ENCODE results near the gene KIAA0232.
"Not testable (repeated sequence)": the region's sequence is repeated elsewhere in the genome, so short reads cannot be mapped to it uniquely, and the experiment has no call there.

Gene KIAA0232

DNA sequence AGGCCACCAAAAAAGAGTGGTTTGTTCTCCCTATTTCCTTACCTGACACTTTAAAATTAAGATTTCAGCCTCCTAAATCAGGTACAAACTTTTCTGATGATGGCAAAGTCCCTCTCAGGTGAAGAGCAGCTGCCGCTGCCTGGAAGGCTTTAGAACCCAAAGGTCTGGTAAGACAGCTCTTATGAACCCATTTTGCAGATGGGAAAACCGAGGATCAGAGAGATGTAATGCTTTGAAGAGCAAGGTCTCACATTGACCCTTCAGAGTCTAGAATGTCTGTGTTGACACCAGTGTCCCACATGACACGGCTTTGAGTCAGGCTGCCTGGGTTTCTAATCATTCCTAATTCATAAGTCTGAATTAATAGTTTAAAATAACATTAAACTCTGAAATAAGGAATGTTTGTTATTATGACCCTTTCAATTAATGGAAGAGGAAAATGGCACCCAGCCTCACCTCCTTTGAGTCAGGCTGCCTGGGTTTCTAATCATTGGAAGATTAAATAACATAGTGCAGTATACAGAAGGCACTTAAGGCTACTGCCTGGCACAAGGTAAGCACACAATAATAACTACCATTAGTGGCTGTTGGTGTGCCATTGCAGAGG is 27.9 kb upstream of the KIAA0232 start:
- no peak for DNase-seq (ENCODE audit: low read depth)

DNA sequence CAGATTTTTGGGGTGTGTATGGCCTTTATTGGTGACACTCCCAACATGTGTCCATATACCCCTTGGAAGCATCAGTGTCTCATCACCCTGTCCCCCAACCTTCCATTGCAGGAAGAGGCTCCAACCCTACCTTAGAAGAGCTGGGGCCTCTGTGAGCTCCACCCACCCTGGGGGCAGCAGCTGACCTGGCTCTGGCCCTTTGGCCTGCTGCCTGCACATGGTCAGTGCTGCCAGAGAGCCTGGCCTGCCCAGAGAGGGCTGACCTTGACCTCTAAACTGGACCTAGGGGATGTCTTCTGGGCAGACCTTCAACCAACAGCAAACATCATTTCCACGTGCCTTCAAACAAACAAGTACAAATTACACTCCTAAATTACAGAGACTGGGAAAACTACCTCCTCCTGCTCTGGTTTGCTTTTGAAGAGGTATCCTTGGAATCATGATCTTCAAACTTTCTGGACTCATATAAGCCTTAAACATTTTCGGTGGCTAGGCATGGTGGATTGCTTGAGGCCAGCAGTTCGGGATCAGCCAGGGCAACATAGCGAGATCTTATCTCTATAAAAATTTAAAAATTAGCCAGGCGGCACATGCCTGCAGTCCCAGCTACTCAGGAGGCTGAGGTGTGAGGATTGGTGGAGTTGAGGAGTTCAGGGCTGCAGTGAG is 27.3 kb upstream of the KIAA0232 start:
- DNase-seq (ENCODE audit: low read depth) = no peak

DNA sequence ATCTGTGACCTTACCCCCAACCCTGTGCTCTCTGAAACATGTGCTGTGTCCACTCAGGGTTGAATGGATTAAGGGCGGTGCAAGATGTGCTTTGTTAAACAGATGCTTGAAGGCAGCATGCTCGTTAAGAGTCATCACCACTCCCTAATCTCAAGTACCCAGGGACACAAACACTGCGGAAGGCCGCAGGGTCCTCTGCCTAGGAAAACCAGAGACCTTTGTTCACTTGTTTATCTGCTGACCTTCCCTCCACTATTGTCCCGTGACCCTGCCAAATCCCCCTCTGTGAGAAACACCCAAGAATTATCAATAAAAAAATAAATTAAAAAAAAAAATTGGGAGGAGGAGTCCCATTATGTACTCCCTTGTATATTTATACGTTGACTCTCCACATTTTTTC is 26.2 kb upstream of the KIAA0232 start:
- DNase-seq (ENCODE audit: low read depth) = not testable (repeated sequence)

DNA sequence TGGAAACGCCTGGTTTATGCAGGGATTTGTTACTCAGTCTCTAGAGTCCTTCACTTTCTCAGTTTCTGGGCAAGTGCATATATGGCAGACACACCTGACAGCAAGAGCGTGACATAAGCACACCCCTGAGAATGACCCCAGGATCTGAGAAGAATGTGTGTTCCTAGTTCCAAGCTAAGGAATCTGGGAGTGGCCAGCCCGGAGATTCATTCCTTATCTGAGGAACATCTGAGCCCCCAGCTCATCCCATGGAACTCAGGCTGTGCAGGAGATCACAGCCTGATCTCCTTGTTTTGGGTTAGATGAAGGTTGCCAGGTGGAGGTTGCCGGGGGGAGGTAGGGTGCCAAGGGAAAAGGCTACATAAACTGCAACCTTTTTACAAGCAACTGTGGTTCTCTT is 23.8 kb upstream of the KIAA0232 start:
- no peak for DNase-seq (ENCODE audit: low read depth)

DNA sequence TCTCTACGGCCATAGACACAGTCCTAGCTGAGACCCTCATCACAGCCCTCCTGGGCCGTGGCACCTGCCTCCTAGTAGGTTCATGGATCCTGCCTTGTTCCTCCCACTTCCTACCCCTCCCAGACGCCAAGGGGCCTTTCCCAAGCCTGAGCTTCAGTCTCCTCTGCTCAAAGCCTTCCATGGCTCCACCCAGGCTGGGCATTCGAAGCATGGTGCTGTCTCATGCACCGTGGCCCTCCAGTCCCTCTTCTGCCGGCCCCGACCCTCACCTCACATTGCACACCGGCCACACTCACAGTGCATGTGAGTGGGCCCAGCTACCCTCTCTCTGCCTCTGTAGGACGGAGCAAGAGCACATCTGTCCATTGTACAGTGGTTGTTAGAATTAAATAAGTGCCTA is 21.7 kb upstream of the KIAA0232 start:
- no peak for DNase-seq (ENCODE audit: low read depth)

DNA sequence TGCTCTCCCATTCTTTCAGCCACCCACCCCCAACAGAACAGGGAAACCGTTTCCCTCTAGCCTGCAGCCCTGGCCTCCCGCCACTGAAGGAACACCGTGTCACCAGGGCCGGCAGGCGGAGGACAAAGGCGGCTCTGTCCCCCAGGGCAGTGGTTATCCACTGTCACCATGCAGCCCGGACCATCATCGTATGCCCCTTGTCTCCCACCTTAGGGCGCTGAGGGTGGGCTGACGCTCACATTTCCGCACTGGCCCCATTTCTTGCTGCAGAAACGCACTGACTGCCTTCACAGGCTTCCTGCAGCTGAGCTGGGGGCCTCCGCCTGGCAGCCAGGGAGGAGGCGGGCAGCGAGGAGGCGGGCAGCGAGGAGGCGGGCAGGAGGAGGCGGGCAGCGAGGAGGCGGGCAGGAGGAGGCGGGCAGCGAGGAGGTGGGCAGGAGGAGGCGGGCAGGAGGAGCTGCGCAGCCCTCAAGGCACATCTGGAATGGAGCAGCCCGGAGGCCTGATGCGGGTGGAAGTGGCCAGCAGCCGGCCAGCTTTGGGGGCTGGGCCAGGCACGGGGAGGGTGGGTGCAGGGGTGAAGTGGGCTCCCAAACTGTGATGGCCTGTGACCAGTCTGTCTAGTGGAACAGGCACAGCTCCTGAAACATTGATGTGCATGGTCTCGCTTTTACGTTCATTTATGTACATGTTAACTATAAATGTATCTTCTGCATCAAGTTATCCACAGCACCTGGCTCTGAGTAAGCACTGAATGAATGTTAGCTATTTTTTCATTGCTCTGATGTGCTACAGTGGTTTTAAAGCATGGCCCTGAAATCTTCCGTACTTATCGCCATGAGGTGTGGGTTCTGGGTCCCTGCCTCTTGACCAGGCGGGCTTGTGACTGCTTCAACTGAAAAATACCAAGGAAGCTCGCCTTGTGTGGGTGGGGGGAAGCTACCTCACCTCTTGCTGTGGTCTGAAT is 20.6 kb upstream of the KIAA0232 start:
- peak; percentile 58 for DNase-seq (ENCODE audit: low read depth)

DNA sequence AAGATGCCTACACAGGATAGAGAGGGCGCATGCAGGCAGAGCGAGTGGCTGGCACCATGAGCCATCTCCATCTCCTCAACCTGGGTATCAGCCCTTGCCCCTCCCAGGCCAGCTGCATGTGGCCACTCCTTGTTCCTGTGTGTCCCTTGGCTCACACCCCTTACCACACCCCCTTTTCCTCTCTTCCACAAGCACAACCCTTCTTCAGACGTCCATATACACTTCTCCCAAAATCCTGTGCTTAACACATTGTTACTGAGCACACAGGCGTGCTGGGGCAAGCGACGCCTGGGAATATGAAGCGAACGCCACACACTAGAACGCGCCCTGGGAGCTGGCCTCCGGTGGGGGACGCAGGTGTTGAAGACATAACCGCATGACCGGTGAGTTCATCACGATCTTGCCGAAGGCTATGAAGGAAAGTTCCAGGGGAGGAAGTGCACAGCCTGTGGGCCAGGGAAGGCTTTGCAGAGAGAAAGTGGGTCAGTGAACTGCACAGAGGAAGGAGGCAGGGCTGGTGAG is 19.1 kb upstream of the KIAA0232 start:
- DNase-seq (ENCODE audit: low read depth) = peak; percentile 22

DNA sequence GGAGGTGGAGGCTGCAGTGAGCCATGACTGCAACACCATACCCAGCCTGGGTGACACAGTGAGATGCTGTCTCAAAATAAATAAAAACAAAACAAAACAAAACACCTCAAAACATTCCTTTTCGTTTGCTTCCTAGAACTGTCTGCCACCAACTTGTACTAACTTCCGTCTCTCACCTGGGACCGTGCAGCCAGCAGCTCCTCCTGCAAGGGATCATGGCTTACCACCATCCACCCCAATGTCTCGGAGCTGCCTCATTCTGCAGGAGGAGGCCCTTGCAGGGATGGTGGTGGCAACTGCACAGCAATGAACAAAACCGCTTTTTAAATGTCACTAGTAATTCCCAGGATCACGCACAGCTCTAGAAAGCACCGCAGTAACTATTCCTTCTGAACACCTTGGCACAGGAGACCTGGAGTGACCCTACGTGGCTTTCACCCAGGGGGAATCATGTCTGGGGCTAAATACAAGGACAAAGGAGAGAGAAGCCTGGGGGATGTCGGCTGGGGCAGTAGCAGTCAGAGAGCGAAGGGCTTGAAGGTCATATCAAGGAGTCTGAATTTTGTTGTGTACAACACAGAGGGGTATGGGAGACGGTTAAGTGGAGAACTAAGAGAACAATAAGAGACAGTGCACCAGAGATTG is 17.4 kb upstream of the KIAA0232 start:
- DNase-seq (ENCODE audit: low read depth) = no peak

DNA sequence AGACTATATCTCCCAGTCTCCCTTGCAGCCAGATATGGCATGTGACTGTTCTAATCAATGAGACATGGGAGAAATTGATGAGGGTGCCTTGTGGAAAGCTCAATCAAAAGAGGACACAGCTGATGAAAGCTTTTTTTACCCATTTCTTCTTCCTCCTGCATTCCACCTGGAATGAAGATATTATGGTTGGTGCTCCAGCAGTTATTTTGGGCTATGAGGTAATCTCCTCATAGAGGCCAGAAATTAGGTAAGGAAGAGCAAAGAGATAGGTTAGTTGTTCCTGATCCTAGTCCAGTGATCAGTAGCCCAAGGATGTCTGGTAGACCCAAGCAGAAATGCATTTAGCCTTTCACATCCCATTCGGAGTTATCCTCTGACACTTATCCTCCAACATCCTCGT is 16.8 kb upstream of the KIAA0232 start:
- no peak for DNase-seq (ENCODE audit: low read depth)

DNA sequence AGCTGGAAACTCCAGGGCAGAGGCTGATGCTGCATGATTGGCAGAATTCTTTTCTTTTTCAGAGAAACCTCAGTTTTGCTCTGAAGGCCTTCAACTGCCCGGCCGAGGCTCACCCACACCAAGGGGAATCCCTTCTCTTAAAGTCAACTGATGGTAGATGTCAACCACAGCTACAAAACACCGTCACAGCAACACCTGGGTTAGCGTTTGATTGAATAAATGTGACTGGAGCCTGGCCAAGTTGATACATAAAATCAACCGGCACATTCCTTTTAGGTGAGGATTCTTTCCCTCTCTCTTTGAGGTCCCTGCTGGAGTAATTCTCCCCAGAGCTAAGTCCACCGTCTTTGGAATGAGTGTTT is 15.2 kb upstream of the KIAA0232 start:
- DNase-seq (ENCODE audit: low read depth) = no peak

DNA sequence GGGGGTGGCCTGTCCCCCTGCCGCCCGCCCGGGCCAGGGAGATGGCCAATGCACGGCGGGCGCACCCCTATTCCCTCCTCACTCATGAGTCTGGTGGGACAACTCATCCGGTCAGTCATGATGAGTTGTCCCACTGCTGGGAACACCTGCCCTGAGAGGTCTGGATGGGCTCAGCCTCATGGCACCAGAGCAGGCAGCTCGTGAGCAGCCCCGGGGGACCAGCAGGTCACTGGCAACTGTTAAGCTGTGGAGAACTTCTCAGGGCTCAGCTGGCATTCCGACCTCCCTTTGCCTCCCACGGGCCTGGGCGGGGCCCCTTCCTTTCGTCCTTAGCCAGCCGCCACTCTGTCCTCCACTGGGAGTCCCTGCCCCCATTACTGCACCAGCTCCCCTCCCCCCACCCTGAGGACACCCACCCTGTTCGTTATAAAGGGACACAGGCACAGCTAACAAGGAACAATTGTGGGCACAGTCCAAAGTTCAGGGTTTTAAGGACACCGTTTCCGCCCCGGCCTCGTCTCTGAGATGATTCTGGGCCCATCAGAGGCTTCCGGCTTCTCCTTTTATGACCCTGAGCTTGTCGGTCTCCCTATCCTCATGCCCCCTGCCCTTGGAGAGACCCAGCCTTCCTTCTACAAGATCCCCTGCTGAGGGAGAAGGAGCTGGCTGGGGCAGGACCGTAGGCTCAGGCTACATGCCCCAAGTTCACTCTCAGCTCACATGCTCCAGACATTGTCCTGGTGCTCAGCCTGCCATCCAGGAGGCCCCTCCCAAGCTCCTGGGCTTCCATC is 14.6 kb upstream of the KIAA0232 start:
- DNase-seq (ENCODE audit: low read depth) = no peak

DNA sequence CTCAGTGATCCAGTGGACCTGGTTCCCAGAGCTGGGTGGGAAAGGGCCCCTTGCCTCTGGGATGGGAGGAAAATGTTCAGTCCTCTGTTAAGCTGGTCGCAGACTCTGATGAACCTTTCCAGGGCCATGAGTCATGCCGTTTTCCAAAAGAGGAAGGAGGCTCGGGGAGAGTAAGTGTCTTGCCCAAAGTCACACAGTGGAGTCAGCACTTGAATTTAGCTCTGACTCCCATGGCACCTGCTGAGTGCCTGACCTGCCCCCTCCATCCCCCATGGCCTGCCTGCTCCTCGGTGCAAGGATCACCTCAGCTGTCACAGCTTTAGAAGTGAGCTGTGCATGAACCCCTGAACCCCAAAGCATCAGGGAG is 14.0 kb upstream of the KIAA0232 start:
- DNase-seq (ENCODE audit: low read depth) = peak; percentile 50

DNA sequence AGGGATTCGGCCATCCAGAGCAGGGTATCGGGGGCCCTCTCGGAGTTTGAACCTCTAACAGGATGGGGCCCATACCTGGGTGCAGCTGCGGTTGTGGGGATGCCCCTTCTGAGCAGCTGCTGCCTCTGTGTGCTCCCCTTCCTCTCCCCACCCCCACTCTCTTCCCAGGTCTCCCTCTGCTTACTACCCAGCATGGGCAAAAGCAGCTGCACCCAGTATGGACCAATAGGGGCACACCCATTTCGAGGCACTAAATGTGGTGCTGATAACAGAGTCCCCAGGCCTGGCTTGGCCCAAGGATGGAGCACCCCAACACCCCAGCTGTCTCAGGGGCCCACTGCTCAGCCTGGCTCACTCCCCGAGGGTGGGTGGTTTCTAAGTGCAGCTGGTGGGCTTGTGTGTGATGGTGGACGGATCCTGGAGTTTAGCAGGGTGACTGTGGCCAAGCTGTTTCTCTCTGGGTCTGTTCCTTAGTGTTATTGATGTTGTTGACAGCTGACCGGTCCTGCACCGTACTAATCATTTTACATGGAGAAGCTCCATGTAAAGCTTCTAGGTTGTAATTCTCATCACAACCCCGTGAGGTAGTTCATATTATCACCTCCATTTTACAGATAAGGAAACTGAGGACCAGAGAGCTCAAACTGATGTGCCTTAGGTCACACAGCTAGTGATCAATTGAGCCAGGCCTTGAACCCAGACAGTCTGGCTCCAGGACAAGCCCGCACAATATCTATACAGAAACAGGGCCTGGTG is 13.1 kb upstream of the KIAA0232 start:
- DNase-seq (ENCODE audit: low read depth) = no peak

DNA sequence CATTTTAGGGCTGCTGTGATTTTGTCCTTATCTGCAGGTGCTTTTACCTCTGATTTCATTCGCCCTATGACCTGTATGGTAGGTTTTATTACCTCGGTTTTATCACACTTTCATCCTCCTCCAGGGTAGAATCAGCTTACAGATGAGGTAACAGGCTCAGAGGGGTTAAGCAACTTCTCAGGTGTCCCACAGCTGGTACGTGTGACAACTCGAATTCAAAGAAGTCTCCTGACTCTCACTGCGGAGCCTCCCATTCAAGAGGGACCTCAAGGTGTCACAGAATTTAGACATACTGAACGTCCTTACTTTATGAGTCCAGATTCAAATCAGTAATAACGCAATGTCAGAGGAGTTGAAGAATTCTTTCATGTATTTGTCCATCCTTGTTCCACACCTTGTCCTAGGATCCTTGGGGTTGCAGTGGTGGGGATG is 12.5 kb upstream of the KIAA0232 start:
- DNase-seq (ENCODE audit: low read depth) = no peak

DNA sequence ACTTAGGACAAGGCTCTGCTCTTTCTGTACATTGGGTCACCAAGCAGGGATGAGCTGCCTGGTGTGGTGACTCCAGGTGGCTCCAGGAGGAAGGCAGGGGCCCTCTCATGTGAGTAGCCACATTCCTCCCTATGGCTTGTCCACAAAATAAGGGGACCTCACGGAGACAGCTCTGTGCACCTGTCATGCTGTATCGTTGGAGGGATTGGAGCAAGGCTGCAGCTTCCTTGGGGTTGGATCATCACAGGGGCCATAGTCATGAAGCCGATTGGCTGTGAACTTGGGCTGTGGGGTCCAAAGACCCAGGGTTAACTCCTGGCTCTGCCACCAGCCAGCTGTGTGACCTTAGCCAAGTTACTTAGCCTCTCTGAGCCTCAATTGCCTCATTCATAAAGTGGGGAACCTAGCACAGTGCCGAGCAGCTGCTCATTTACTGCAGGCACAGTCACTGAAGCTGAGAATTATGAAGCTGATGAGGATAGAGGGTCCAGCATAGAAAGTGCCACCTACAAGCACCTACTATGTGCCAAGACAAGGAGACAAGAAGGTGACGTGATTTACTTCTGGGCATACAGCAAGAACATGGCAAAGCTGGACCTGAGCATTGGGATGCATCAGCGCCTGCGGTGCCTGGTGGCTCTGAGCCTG is 11.8 kb upstream of the KIAA0232 start:
- no peak for DNase-seq (ENCODE audit: low read depth)

DNA sequence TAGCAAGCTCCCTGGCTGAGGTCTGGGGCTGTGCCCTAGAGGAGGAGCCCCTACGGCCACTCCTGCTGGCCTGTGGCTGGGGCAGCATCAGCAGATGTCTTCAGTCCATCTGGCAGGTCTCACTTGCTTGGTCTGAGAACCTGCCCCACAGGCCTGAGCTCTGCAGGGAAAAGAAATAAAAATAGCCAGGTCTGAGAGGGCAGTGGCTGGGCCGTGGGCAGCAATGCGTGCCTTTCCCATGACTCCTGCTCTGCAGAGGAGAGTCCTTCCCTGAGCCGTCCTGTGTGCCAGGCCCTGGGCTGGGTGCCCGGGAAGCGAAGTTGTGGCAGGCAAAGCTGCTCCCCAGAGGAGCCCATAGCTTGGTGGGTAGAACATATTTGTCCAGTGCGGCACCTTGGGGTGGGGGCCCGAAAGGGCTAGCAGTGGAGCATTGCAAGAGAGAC is 11.3 kb upstream of the KIAA0232 start:
- no peak for DNase-seq (ENCODE audit: low read depth)

DNA sequence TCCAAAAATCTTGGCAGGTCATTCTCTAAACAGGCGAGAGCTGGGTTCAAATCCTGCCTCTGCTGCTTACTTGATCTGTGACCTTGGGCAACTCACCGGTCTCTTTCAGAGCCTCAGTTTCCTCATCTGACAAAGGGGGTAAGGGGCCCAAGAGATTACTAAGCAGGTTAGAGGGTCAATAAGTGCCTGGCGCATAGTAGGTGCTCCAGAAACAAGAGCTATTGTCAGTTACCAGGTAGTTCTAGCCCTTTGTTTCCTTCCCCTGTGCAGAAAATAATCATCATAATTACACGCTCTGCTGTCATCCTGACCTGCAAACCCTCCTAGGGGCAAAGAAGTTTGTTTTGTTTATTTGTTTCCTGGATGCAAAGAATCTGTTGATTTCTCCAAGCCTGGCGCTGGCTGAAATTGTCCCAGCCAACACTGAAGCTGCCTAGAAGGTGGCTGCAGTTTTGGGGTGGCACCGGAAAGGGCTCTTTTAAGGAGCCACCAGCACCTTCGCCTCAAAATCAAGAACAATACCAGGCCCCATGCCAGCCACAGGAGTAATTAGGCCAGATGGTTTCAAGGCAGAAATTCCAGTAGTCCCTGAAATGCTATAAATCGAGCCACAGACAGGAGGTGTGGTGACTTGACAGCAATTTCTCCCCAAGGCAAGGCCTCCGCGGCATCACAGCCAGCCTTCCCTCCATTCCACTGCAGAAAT is 10.2 kb upstream of the KIAA0232 start:
- peak; percentile 43 for DNase-seq (ENCODE audit: low read depth)

DNA sequence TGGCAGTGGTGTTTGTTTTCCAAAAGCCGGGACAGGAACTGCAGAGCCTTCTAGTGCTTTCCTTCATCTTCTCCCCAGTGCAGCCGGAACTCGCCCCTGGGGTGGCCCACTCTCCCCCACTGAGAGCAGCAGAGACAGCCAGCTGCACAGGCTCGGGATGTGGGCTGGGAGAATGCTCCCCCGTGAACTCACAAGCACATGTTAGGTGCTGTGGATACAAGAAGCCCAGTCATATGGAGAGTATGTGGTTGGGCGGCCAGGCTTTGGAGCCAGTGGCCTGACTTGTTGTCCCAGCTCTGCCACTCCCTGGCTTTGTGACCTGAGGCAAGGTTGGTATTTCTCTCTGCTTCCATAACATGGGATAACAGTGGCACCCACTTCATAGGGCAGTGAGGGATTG is 9.4 kb upstream of the KIAA0232 start:
- peak; percentile 43 for DNase-seq (ENCODE audit: low read depth)
